Measurements from ENCODE around the gene BAIAP2. TPM values are rescaled to one million over a fixed set of nuclear protein-coding genes. Genes with fewer than 3 reads are reported as not detected.

The BAIAP2 gene
- total RNA-seq, 2 experiments from 2014 or later, result 7.4 to 7.5 TPM

GRCh38 chr17:81130385-81131361 lies 95.7 kb downstream of the BAIAP2 start:
- H3K4me3 Mint-ChIP-seq, result no peak overlapping the region
- no peaks in the 10 kb centered on the region for H3K9me3 Mint-ChIP-seq
- POLR2A ChIA-PET, result no interaction called here
- no peak overlapping the region for H3K27ac Mint-ChIP-seq
- H3K27me3 Mint-ChIP-seq, result no peaks in the 10 kb centered on the region
- no peaks in the 10 kb centered on the region for H3K4me1 Mint-ChIP-seq
- H3K36me3 Mint-ChIP-seq, result no peaks in the 10 kb centered on the region
- DNase-seq (no peak), ATAC-seq (ENCODE audit: low read depth) (no peak)

- Mint-ChIP-seq H3K36me3 (no peaks in the 10 kb centered on the region), H3K27me3 (no peaks in the 10 kb centered on the region), H3K4me3 (no peak overlapping the region), H3K27ac (no peak overlapping the region), H3K9me3 (no peaks in the 10 kb centered on the region), H3K4me1 (no peaks in the 10 kb centered on the region)
- POLR2A ChIA-PET, result no interaction called here
- no peak for ATAC-seq (ENCODE audit: low read depth)
- no peak for DNase-seq
Observed at GRCh38 chr17:81131486-81132196, 96.7 kb downstream of the BAIAP2 start.

- H3K27me3 Mint-ChIP-seq, result no peaks in the 10 kb centered on the region
- POLR2A ChIA-PET, result no interaction called here
- no peaks in the 10 kb centered on the region for H3K9me3 Mint-ChIP-seq
- no peaks in the 10 kb centered on the region for H3K36me3 Mint-ChIP-seq
- no peak overlapping the region for H3K27ac Mint-ChIP-seq
- ATAC-seq (ENCODE audit: low read depth) (no peak), DNase-seq (no peak)
- no peak overlapping the region for H3K4me3 Mint-ChIP-seq
- no peaks in the 10 kb centered on the region for H3K4me1 Mint-ChIP-seq
Observed at GRCh38 chr17:81132197-81132540, 97.2 kb downstream of the BAIAP2 start.

GRCh38 chr17:81132770-81133723 lies 98.1 kb downstream of the BAIAP2 start:
- no peaks in the 10 kb centered on the region for H3K36me3 Mint-ChIP-seq
- POLR2A ChIA-PET, result no interaction called here
- ATAC-seq (ENCODE audit: low read depth), result no peak

GRCh38 chr17:81134064-81134781 lies 99.3 kb downstream of the BAIAP2 start:
- Mint-ChIP-seq H3K4me1 (no peaks in the 10 kb centered on the region), H3K27me3 (no peaks in the 10 kb centered on the region), H3K9me3 (peaks cover 12% of the 10 kb centered on the region), H3K36me3 (no peaks in the 10 kb centered on the region), H3K4me3 (no peak overlapping the region), H3K27ac (no peak overlapping the region)
- ATAC-seq (ENCODE audit: low read depth), result no peak
- POLR2A ChIA-PET, result no interaction called here
- no peak for DNase-seq

More at GRCh38 chr17:81132770-81133723, 98.1 kb downstream of the BAIAP2 start:
- H3K4me3 Mint-ChIP-seq, result no peak overlapping the region
- H3K9me3 Mint-ChIP-seq, result peaks cover 6% of the 10 kb centered on the region
- DNase-seq, result no peak
- no peak overlapping the region for H3K27ac Mint-ChIP-seq
- H3K4me1 Mint-ChIP-seq, result no peaks in the 10 kb centered on the region
- no peaks in the 10 kb centered on the region for H3K27me3 Mint-ChIP-seq

GRCh38 chr17:81135505-81136278 lies 100.7 kb downstream of the BAIAP2 start:
- H3K4me1 Mint-ChIP-seq, result no peaks in the 10 kb centered on the region
- no peak overlapping the region for H3K27ac Mint-ChIP-seq
- no peaks in the 10 kb centered on the region for H3K27me3 Mint-ChIP-seq
- no peaks in the 10 kb centered on the region for H3K36me3 Mint-ChIP-seq
- ATAC-seq (ENCODE audit: low read depth), result no peak
- no peak overlapping the region for H3K4me3 Mint-ChIP-seq
- DNase-seq, result no peak
- peaks cover 12% of the 10 kb centered on the region for H3K9me3 Mint-ChIP-seq
- POLR2A ChIA-PET, result no interaction called here

- H3K4me1 Mint-ChIP-seq, result no peaks in the 10 kb centered on the region
- ATAC-seq (ENCODE audit: low read depth) (no peak), DNase-seq (no peak)
- POLR2A ChIA-PET, result no interaction called here
- no peaks in the 10 kb centered on the region for H3K27me3 Mint-ChIP-seq
- no peak overlapping the region for H3K27ac Mint-ChIP-seq
- H3K36me3 Mint-ChIP-seq, result no peaks in the 10 kb centered on the region
- H3K9me3 Mint-ChIP-seq, result peaks cover 12% of the 10 kb centered on the region
- H3K4me3 Mint-ChIP-seq, result no peak overlapping the region
Observed at GRCh38 chr17:81136366-81136765, 101.4 kb downstream of the BAIAP2 start.

- Mint-ChIP-seq H3K4me3 (no peak overlapping the region), H3K4me1 (no peaks in the 10 kb centered on the region), H3K27ac (no peak overlapping the region), H3K9me3 (peaks cover 12% of the 10 kb centered on the region), H3K27me3 (peaks cover 2% of the 10 kb centered on the region), H3K36me3 (no peaks in the 10 kb centered on the region)
- no peak for DNase-seq
- POLR2A ChIA-PET, result no interaction called here
- no peak for ATAC-seq (ENCODE audit: low read depth)
Observed at GRCh38 chr17:81137248-81137647, 102.3 kb downstream of the BAIAP2 start.

- no peaks in the 10 kb centered on the region for H3K36me3 Mint-ChIP-seq
- DNase-seq (no peak), ATAC-seq (ENCODE audit: low read depth) (no peak)
- H3K9me3 Mint-ChIP-seq, result peaks cover 12% of the 10 kb centered on the region
- POLR2A ChIA-PET, result no interaction called here
- no peak overlapping the region for H3K27ac Mint-ChIP-seq
- H3K4me1 Mint-ChIP-seq, result no peaks in the 10 kb centered on the region
- no peak overlapping the region for H3K4me3 Mint-ChIP-seq
- peaks cover 2% of the 10 kb centered on the region for H3K27me3 Mint-ChIP-seq
Observed at GRCh38 chr17:81138083-81138482, 103.1 kb downstream of the BAIAP2 start.

GRCh38 chr17:81138500-81138899 lies 103.5 kb downstream of the BAIAP2 start:
- Mint-ChIP-seq H3K9me3 (peaks cover 12% of the 10 kb centered on the region), H3K27me3 (peaks cover 2% of the 10 kb centered on the region), H3K36me3 (no peaks in the 10 kb centered on the region), H3K4me1 (no peaks in the 10 kb centered on the region), H3K4me3 (no peak overlapping the region), H3K27ac (no peak overlapping the region)
- POLR2A ChIA-PET, result no interaction called here
- ATAC-seq (ENCODE audit: low read depth) (no peak), DNase-seq (no peak)

GRCh38 chr17:81139428-81139827 lies 104.5 kb downstream of the BAIAP2 start:
- peaks cover 2% of the 10 kb centered on the region for H3K27me3 Mint-ChIP-seq
- no peak overlapping the region for H3K4me3 Mint-ChIP-seq
- no peak for ATAC-seq (ENCODE audit: low read depth)
- DNase-seq, result no peak
- no peak overlapping the region for H3K27ac Mint-ChIP-seq
- POLR2A ChIA-PET, result no interaction called here
- no peaks in the 10 kb centered on the region for H3K4me1 Mint-ChIP-seq
- H3K36me3 Mint-ChIP-seq, result no peaks in the 10 kb centered on the region
- H3K9me3 Mint-ChIP-seq, result peaks cover 12% of the 10 kb centered on the region

GRCh38 chr17:81140018-81140417 lies 105.1 kb downstream of the BAIAP2 start:
- Mint-ChIP-seq H3K4me1 (no peaks in the 10 kb centered on the region), H3K4me3 (no peak overlapping the region), H3K27ac (no peak overlapping the region), H3K9me3 (peaks cover 12% of the 10 kb centered on the region), H3K36me3 (no peaks in the 10 kb centered on the region), H3K27me3 (peaks cover 2% of the 10 kb centered on the region)
- ATAC-seq (ENCODE audit: low read depth) (no peak), DNase-seq (no peak)
- POLR2A ChIA-PET, result no interaction called here
